Liver (tissue), 9 donors: ENCODE data around the gene TOGARAM1. TPM values are rescaled to one million over a fixed set of nuclear protein-coding genes. Genes with fewer than 3 reads are reported as not detected.

ENCODE experiments used
- DNase-seq: peaks from one replicate; pipeline ENCODE4 v3.0.0-alpha.2; 2017; ENCODE audit warnings: low spot score
- H3K27ac ChIP-seq, 2 donors: one replicate each; pipeline ENCODE4 v1.7.0; 2013; ENCODE audit warnings: inconsistent platforms in 2 of 2, low read length in 2 of 2, control low read depth in 1 of 2, low read depth in 1 of 2, mild to moderate bottlenecking in 1 of 2
- H3K27me3 ChIP-seq, 4 donors: one replicate each; pipeline versions ENCODE4 v1.6.1 to v1.7.0; 2013; ENCODE audit warnings: low read length in 3 of 4, inconsistent platforms in 1 of 4, mild to moderate bottlenecking in 1 of 4, moderate library complexity in 1 of 4; ENCODE audit not compliant: control insufficient read depth in 4 of 4, insufficient read depth in 4 of 4
- H3K36me3 ChIP-seq, 4 donors: one replicate each; pipeline versions ENCODE4 v1.6.1 to v1.7.0; 2013; ENCODE audit warnings: low read length in 3 of 4, mild to moderate bottlenecking in 3 of 4, low read depth in 1 of 4, moderate library complexity in 1 of 4; ENCODE audit not compliant: control insufficient read depth in 4 of 4, insufficient read depth in 3 of 4
- H3K4me1 ChIP-seq, 4 donors: one replicate each; pipeline versions ENCODE4 v1.6.1 to v1.7.0; 2013; ENCODE audit warnings: low read length in 3 of 4, mild to moderate bottlenecking in 3 of 4, moderate library complexity in 1 of 4; ENCODE audit not compliant: control insufficient read depth in 4 of 4, insufficient read depth in 4 of 4
- H3K4me3 ChIP-seq, 3 donors: one replicate each; pipeline versions ENCODE4 v1.6.1 to v1.7.0; 2013; ENCODE audit warnings: low read length in 3 of 3, control low read depth in 1 of 3, low read depth in 1 of 3, mild to moderate bottlenecking in 1 of 3
- H3K9ac ChIP-seq, 2 donors: one replicate each; pipeline ENCODE4 v1.7.0; 2013; ENCODE audit warnings: low read length in 2 of 2, mild to moderate bottlenecking in 2 of 2, moderate library complexity in 2 of 2, control low read depth in 1 of 2, low read depth in 1 of 2
- H3K9me3 ChIP-seq, 4 donors: one replicate each; pipeline versions ENCODE4 v1.6.1 to v1.7.0; 2013; ENCODE audit warnings: low read length in 3 of 4; ENCODE audit not compliant: control insufficient read depth in 4 of 4
- ATF3 ChIP-seq: IDR thresholded peaks from 2 replicates; pipeline ENCODE4 v1.6.1; 2016; ENCODE audit warnings: antibody characterized with exemption
- CTCF ChIP-seq: fragments of 150-350 bp; IDR thresholded peaks from 2 replicates; pipeline ENCODE4 v1.5.1; 2017; ENCODE audit warnings: improper control_type of control experiment, low read depth, low read length; ENCODE audit not compliant: missing input control
- EGR1 ChIP-seq, 2 donors: IDR thresholded peaks; 2 replicates each; pipeline ENCODE4 v1.6.1; 2016 to 2018; ENCODE audit warnings: antibody characterized with exemption in 2 of 2, low read depth in 2 of 2
- FOXA1 ChIP-seq: IDR thresholded peaks from 2 replicates; pipeline ENCODE4 v1.6.1; 2016; ENCODE audit warnings: antibody characterized with exemption
- FOXA2 ChIP-seq: IDR thresholded peaks from 2 replicates; pipeline ENCODE4 v1.6.1; 2016; ENCODE audit warnings: antibody characterized with exemption
- GABPA ChIP-seq, 2 donors: IDR thresholded peaks in 1 of 2; conservative IDR thresholded peaks in 1 of 2; 2 replicates each; pipeline ENCODE4 v1.6.1; 2016; ENCODE audit warnings: antibody characterized with exemption in 2 of 2, mild to moderate bottlenecking in 1 of 2, moderate library complexity in 1 of 2
- HNF4A ChIP-seq, 2 donors: conservative IDR thresholded peaks; 2 replicates each; pipeline ENCODE4 v1.6.1; 2016; ENCODE audit warnings: antibody characterized with exemption in 2 of 2, mild to moderate bottlenecking in 2 of 2
- HNF4G ChIP-seq: IDR thresholded peaks from 2 replicates; pipeline ENCODE4 v1.6.1; 2016; ENCODE audit warnings: antibody characterized with exemption
- JUND ChIP-seq, 2 donors: IDR thresholded peaks; 2 replicates each; pipeline ENCODE4 v1.6.1; 2016; ENCODE audit warnings: antibody characterized with exemption in 2 of 2
- MAX ChIP-seq: IDR thresholded peaks from 2 replicates; pipeline ENCODE4 v1.6.1; 2016; ENCODE audit warnings: antibody characterized with exemption
- NR2F2 ChIP-seq: IDR thresholded peaks from 2 replicates; pipeline ENCODE4 v1.6.1; 2016; ENCODE audit warnings: antibody characterized with exemption
- RAD21 ChIP-seq, 2 donors: IDR thresholded peaks; 2 replicates each; pipeline ENCODE4 v1.6.1; 2016; ENCODE audit warnings: antibody characterized with exemption in 2 of 2, mild to moderate bottlenecking in 2 of 2
- RXRA ChIP-seq, 2 donors: IDR thresholded peaks; 2 replicates each; pipeline ENCODE4 v1.6.1; 2017 to 2018; ENCODE audit warnings: antibody characterized with exemption in 2 of 2, mild to moderate bottlenecking in 1 of 2
- SP1 ChIP-seq: IDR thresholded peaks from 2 replicates; pipeline ENCODE4 v1.6.1; 2018; ENCODE audit warnings: antibody characterized with exemption, mild to moderate bottlenecking
- TAF1 ChIP-seq: conservative IDR thresholded peaks from 2 replicates; pipeline ENCODE4 v1.6.1; 2016; ENCODE audit warnings: antibody characterized with exemption, mild to moderate bottlenecking
- YY1 ChIP-seq: IDR thresholded peaks from 2 replicates; pipeline ENCODE4 v1.6.1; 2016; ENCODE audit warnings: antibody characterized with exemption, mild to moderate bottlenecking
- WGBS: extraction: QIAGEN DNeasy Blood & Tissue Kit; methylation state at CpG from one replicate; pipeline ENCODE4 v1.1.7; 2013; 5-methylcytosine and 5-hydroxymethylcytosine counted together
- polyA plus RNA-seq, 2 donors: library from polyadenylated mRNA; stranded (reverse) in 1 of 2; unstranded in 1 of 2; fragments of 200-250 nt in 1 of 2; fragments of >200 nt in 1 of 2; fragmentation: Nextera tagmentation in 1 of 2; extraction: Ambion mirVana in 1 of 2; gene quantifications; one replicate each; pipeline versions ENCODE4 v1.2.1 to v1.2.3, GENCODE V29; 2013 to 2015
- total RNA-seq, 2 donors: library from RNA; depleted of rRNA; stranded (reverse); fragments of >200 nt; gene quantifications; one replicate each; pipeline ENCODE4 v1.2.3, GENCODE V29; 2014
- TF ChIP-seq, protein P1 (sequence below): IDR thresholded peaks from 2 replicates; pipeline ENCODE4 v1.6.1; 2016; ENCODE audit warnings: antibody characterized with exemption, mild to moderate bottlenecking
- TF ChIP-seq, protein P2 (sequence below): IDR thresholded peaks from 2 replicates; pipeline ENCODE4 v1.6.1; 2016; ENCODE audit warnings: antibody characterized with exemption
- donor health status: healthy.
- donor health status: healthy.
- donor health status: healthy.
- donor health status: healthy.
- donor health status: healthy.

TOGARAM1 gene
- total and polyA plus RNA-seq, 4 donors: 2.5 to 12.7 (median 7.5) TPM

GRCh38 chr14:44945264-44945663 is 16.7 kb upstream of the TOGARAM1 start:
- 92% methylated on average over 4 of the region's 4 CpGs for WGBS
- DNase-seq: no peak
- H3K36me3 ChIP-seq: peaks cover 2 to 23% (median 18%) of the 10 kb centered on the region in 4 donors
- H3K4me3 ChIP-seq: no peak overlapping the region
- TF ChIP-seq FOXA2: no peak
- TF ChIP-seq YY1: no peak
- TF ChIP-seq SP1: no peak
- H3K27me3 ChIP-seq: no peaks in the 10 kb centered on the region
- H3K27ac ChIP-seq: no peak overlapping the region
- no peak overlapping the region for H3K9ac ChIP-seq
- H3K4me1 ChIP-seq: no peaks in the 10 kb centered on the region
- H3K9me3 ChIP-seq: no peaks in the 10 kb centered on the region

GRCh38 chr14:44951051-44951450 is 10.9 kb upstream of the TOGARAM1 start:
- DNase-seq: no peak
- TF ChIP-seq RXRA (IDR thresholded peaks at IDR 0.05): no peak
- no peak for TF ChIP-seq NR2F2
- no peak for TF ChIP-seq FOXA1
- no peak for TF ChIP-seq ATF3
- no peak for TF ChIP-seq CTCF
- TF ChIP-seq, protein P1, sequence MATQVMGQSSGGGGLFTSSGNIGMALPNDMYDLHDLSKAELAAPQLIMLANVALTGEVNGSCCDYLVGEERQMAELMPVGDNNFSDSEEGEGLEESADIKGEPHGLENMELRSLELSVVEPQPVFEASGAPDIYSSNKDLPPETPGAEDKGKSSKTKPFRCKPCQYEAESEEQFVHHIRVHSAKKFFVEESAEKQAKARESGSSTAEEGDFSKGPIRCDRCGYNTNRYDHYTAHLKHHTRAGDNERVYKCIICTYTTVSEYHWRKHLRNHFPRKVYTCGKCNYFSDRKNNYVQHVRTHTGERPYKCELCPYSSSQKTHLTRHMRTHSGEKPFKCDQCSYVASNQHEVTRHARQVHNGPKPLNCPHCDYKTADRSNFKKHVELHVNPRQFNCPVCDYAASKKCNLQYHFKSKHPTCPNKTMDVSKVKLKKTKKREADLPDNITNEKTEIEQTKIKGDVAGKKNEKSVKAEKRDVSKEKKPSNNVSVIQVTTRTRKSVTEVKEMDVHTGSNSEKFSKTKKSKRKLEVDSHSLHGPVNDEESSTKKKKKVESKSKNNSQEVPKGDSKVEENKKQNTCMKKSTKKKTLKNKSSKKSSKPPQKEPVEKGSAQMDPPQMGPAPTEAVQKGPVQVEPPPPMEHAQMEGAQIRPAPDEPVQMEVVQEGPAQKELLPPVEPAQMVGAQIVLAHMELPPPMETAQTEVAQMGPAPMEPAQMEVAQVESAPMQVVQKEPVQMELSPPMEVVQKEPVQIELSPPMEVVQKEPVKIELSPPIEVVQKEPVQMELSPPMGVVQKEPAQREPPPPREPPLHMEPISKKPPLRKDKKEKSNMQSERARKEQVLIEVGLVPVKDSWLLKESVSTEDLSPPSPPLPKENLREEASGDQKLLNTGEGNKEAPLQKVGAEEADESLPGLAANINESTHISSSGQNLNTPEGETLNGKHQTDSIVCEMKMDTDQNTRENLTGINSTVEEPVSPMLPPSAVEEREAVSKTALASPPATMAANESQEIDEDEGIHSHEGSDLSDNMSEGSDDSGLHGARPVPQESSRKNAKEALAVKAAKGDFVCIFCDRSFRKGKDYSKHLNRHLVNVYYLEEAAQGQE: no peak
- TF ChIP-seq, protein P2, sequence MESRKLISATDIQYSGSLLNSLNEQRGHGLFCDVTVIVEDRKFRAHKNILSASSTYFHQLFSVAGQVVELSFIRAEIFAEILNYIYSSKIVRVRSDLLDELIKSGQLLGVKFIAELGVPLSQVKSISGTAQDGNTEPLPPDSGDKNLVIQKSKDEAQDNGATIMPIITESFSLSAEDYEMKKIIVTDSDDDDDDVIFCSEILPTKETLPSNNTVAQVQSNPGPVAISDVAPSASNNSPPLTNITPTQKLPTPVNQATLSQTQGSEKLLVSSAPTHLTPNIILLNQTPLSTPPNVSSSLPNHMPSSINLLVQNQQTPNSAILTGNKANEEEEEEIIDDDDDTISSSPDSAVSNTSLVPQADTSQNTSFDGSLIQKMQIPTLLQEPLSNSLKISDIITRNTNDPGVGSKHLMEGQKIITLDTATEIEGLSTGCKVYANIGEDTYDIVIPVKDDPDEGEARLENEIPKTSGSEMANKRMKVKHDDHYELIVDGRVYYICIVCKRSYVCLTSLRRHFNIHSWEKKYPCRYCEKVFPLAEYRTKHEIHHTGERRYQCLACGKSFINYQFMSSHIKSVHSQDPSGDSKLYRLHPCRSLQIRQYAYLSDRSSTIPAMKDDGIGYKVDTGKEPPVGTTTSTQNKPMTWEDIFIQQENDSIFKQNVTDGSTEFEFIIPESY: no peak
- TF ChIP-seq MAX: no peak
- no peak for TF ChIP-seq SP1
- TF ChIP-seq HNF4G: no peak
- TF ChIP-seq HNF4A (conservative IDR thresholded peaks at IDR 0.05): no peak
- no peak for TF ChIP-seq TAF1
- no peak for TF ChIP-seq YY1
- TF ChIP-seq FOXA2: no peak
- TF ChIP-seq EGR1 (IDR thresholded peaks at IDR 0.05; ENCODE audit: low read depth in 2 of 2): no peak
- TF ChIP-seq RAD21 (IDR thresholded peaks at IDR 0.05): no peak
- no peak for TF ChIP-seq JUND (IDR thresholded peaks at IDR 0.05)
- TF ChIP-seq GABPA (IDR thresholded peaks at IDR 0.05 in 1 of 2, conservative IDR thresholded peaks at IDR 0.05 in 1 of 2): no peak
- Histone ChIP-seq H3K9ac (no peak overlapping the region), H3K4me3 (no peak overlapping the region), H3K27ac (no peak overlapping the region), H3K27me3 (no peaks in the 10 kb centered on the region), H3K36me3 (peaks cover 0 to 10% (median 0%) of the 10 kb centered on the region in 4 donors), H3K9me3 (no peaks in the 10 kb centered on the region), H3K4me1 (no peaks in the 10 kb centered on the region)
- 98% methylated on average over 2 of the region's 2 CpGs for WGBS
